GM18505 (cell line): ENCODE results near the gene RBM20.

Experiments used
- ATAC-seq: cut with Tn5 transposase; IDR thresholded peaks from one replicate; pipeline ENCODE4 v1.9.1; 2021; ENCODE audit not compliant: unreplicated experiment
- POLR2A ChIP-seq: IDR thresholded peaks from 4 replicates; pipeline ENCODE4 v1.6.1; 2011; ENCODE audit warnings: borderline replicate concordance; ENCODE audit not compliant: insufficient read depth, insufficient read length; ENCODE audit errors: extremely low read depth

The RBM20 gene

DNA sequence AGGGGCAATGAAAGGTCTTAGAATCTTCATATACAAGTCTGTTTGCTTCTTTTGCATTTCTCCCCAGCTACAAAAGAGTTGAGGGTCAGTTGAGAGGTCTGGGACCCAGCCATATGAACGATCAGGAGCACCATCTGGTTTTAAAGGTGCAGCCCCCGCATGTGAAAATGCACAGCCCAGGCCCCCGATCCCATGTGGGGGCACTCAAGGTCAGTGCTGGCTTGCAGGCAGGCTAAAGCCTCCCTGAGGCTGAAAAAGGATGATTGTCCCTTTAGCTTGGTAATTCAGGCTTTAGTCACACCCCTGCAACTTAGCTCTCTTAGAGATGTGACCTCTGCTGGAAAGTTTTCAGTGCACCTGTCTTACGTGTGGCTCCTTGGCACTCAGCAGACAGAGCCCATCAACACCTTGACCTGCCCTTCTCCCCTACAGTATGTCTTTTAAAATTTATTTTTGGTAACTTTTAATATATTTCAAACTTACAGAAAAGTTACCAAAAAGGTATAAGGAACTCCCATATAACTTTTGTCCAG lies 147.5 kb downstream of the RBM20 start:
- TF ChIP-seq POLR2A, result no peak
- no peak for ATAC-seq

DNA sequence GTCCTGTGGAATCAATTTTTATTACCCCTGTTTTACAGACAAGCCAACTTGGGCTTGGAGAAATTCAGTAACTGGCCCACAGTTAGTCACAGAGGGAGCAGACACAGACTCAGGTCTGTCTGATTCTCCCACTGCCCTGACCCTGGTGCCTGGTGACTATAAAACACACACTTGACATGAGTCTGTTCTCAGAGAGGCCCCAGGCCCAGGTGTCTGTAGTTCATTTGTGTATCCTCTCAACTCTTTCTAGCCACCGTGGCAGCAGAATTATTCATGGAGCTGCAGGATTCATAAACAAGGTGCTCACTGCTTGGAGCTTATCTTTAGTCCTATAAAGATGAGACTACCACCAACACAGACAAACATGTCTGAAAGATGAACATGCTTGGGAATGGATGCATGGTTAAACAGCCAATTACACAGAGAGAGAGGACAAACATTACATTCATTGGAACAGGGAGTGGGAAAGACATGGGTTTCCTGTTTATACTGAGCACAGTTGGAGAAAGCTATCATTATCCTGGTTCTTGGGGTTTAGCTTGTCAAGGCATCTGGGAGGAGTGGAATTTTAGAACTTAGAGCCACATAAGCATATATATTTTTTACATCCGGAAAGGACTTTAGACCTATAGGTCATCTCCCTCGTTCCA lies 148.5 kb downstream of the RBM20 start:
- TF ChIP-seq POLR2A, result no peak
- no peak for ATAC-seq

DNA sequence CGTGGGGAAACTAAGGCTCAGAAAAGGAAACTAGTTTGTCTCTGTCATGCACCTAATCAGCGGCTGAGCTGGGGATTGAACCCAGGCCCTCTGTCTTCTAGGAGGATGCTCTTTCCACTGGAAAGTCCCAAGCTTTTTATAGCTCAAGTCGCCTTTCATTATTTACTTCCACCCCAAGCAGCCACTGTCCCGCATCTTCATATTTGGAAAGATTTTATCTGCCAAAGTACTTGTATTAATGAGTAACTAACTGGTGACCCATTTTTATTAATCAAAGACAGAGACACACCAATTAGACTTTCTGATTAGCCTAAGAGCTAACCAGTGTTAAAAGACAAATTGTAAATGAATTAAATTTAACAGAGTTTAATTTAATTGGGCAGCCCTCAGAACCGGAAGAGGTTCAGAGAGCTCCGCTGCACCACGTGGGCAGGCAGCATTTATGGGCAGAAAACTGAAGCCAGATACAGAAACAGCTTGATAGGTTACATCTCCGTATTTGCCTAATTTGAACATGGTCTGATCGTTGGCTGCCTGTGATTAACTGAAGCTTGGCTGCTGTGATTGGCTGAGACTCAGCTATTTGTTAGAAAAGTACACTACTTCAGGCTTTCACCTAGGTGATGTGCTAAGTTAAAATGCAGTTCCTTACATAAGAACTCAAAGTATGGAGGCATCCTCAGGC lies 149.1 kb downstream of the RBM20 start:
- TF ChIP-seq POLR2A, result no peak
- ATAC-seq, result no peak

DNA sequence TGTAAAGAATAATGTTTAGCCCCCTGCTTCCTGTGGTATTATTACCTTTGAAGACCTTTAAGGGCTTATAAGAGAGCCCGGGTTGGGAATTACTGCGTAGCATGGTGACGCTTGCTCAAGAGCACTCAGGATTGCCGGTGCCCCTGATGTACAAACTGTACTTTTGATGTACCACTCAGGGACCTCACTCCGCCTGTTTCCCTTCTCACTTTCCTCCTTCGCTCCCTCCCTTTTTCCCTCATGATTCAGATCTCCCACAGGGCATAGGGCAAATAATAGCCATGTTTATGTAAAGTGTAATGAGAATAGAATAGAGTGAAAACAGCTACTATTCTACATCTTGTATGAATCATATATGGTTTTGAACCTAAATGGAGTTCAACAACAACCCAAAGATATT lies 149.8 kb downstream of the RBM20 start:
- no peak for ATAC-seq
- TF ChIP-seq POLR2A, result no peak

DNA sequence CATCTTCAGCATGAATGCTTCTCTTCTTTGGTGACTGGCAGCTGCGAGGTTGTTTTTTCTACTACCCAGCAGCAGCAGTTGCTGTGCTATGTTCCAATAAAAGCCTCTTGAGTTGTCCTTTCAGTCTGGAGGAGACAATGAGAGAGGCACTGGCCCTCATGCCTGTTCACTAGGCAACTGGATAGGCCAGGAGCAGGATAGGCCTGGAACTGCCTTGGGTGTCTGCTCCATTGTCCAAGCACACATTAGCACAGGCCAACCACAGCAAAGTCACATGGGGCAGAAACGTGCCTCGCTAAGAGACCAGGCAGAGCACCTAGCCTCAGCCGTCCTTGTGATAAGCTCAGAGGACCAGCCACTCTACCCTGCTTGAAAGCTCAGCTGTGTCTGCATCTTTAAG lies 150.7 kb downstream of the RBM20 start:
- no peak for TF ChIP-seq POLR2A
- no peak for ATAC-seq

DNA sequence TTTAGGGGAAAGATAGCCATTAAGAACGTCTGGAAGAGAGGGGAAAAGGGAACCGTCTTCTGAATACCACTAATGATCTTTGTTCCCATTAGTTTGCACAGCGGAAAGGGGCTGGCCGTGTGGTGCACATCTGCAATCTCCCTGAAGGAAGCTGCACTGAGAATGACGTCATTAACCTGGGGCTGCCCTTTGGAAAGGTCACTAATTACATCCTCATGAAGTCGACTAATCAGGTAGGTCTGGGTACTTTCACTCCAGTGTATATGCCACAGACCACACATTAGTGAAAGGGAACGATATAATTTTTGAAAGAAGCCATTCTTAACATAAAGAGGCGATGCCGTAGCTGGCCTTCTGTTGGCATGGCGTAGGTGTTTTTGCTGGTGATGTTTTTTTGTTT lies 153.3 kb downstream of the RBM20 start:
- ATAC-seq, result no peak
- no peak for TF ChIP-seq POLR2A

DNA sequence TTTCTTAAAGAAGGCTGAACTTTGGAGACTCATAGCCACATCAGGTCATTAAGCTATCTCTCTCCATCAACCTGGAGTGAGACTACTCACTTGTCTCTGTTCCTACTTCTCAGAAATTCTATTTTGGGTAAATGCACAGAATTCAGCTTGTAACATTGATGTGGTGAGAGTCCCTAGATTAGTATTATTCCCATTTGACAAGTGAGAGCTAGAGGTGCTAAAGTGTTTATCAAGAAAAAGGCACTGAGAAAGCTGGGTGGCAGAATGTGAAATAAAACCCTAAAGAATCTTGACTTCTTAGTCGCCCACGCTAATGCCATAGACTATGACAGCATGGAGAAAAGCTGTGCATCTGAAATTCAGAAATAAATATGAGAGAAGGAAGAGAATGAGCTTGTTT lies 154.2 kb downstream of the RBM20 start:
- no peak for ATAC-seq
- no peak for TF ChIP-seq POLR2A

DNA sequence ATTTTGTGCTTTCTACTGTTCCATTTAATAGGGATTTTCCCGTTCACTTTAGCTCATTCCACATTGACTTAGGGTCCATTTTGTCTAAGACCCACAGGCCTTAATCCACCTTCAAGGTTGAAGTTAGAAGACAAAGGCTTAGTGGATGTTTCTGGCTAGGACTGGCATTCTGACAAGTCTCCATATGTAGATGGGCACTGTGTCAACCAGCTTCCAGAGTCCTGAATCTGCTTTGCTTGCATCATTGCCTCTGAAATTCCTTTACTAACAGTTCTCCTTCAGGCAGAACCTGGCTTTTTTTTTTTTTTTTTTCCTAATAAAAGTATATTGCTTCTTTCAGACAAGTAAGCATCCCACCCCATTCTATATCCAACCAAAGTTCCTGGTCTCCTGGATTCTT lies 158.0 kb downstream of the RBM20 start:
- TF ChIP-seq POLR2A, result no peak
- no peak for ATAC-seq

DNA sequence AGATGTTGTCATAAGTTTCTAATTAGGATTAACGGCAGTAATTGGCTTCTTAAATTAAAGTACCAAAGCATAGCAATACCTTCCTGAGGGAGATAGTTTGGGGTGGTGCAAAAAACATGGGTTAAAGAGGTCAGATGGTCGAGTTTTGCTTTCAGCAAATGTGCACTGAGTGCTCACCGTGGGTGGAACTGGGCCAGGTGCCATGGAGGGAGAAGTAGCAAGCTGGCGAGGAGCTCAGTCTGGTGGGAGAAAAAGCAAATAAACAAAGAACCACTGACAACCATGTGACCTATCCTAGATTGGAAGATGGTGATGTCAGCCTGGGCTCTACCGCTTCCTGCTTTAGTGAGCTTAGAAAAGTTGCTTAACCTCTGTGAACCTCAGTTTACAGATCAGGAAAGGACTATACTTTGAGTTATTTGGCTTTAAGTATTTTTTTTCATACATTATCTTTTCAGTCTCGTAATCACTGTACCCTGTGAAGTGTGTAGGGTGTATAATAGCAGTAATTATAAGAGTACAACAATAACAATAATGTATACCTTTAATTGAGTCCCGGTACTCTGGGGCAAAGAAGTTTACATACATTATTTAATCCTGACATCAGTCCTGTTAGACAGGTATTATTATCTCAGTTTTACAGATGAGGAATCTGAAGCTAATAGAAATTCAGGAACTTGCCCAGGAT lies 158.6 kb downstream of the RBM20 start:
- TF ChIP-seq POLR2A, result no peak
- peak; percentile 52 for ATAC-seq

DNA sequence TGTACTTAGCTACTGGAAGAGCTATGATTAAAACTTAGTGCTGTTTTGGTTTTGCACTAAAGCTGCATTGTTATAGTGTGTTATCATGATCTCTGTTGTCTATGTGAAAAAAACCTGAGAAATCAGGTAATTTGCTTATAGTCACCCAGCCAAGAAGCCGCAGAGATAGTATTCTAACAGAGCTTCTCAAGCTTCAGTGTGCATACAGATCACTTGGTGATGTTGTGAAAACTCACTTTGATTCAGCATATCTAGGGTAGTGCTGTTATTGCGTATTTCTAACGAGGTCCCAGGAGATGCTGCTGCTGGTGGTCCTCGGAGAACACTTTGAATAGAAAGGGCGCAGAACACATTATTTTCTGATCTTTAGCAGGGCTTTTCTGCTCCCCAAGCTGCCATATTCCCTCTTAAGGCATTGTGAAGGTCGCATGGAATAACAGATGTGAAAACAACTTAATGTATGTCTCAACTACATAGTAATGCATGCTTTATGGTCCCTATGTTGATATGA lies 159.2 kb downstream of the RBM20 start:
- TF ChIP-seq POLR2A, result peak; percentile 30
- ATAC-seq, result peak; percentile 51

DNA sequence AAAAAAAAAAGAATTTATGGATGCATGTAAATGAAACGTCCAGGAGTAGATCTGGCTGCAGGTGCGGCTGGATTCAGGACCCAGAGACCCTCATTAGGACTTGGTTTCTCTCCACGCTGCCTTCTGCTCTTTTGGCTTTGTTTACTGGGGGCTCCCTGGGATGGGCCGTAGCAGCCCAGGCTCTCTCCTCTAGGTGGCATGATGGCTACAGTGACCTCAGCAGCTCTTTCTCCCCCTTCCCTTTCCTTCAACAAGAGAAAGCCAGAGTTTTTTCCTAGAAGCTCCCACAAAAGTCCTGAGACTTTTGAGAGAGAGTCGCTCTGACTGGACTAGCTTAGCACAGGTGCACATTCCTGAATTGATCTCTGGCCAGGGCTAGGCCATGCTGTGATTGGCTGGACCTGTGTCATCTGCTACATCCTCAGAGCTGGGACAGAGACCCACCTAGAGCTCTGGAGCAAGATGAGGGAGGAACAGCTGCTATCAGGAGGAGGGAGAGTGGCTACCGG lies 159.7 kb downstream of the RBM20 start:
- TF ChIP-seq POLR2A, result no peak
- ATAC-seq, result peak; percentile 48

DNA sequence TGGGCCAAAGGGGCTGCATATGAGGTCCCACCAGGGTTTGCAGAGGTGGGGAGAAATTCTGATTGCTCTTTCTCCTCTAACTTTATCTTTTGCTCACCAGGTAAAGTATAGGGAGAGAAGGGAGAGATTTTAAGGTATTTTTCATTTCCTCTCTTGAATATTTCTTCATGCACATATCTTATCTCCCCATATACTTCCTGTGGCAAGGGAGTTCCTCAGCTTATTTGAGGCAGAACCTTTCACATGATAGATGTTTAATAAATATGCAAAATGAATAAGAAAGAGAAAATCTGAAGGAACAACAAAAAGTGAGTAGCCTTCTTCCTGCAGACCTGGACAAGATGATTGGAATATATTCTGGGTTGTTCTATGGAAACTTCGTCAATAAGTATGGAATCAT lies 160.2 kb downstream of the RBM20 start:
- ATAC-seq, result no peak
- TF ChIP-seq POLR2A, result no peak

DNA sequence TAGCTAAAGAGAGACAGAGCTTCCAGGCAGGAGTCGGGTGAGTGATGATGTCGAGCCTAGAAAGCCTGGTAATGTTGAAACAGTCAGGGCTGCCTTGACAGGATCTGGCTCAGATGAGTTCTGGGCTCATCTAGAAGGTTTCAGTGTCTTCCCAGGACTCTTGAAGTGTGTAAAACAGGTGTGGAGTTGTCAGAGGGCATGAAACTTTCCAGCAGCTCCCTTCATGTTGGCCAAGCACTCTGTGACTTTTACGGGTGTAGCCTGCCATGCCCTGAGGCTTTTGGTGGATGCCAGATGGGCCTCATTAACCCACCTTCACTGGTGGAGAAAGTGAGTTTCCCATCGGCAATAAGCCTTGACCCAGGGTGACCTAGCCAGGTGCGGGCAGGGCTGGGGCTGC lies 161.2 kb downstream of the RBM20 start:
- no peak for ATAC-seq
- TF ChIP-seq POLR2A, result no peak
